Activated T-cell treated with anti-CD3 and anti-CD28 coated beads, Interleukin-2, amount 50 U/mL, for 4 hours (primary cell): ENCODE measurements around the gene ASB2. TPM values are rescaled to one million over a fixed set of nuclear protein-coding genes. Genes with fewer than 3 reads are reported as not detected.
A peak's percentile ranks its signal among the peaks of the same experiment; 100 is the strongest.

ENCODE experiments used
- ATAC-seq, 2 donors: fragments of 200-7000 bp; cut with Tn5 transposase; one replicate each; pipeline ENCODE4 v1.10.0; 2021
- DNase-seq: peaks from one replicate; pipeline ENCODE4 v3.0.0-alpha.2; 2020
- H3K27me3 Mint-ChIP-seq: one replicate; pipeline ENCODE4 v1.8.0; 2021; ENCODE audit warnings: low read depth, mixed read lengths
- H3K36me3 Mint-ChIP-seq: one replicate; pipeline ENCODE4 v1.8.0; 2022; ENCODE audit warnings: mixed read lengths; ENCODE audit not compliant: insufficient read depth
- H3K4me1 Mint-ChIP-seq: one replicate; pipeline ENCODE4 v1.8.0; 2021; ENCODE audit warnings: low read depth, mixed read lengths
- H3K4me3 Mint-ChIP-seq: one replicate; pipeline ENCODE4 v1.8.0; 2021; ENCODE audit warnings: mild to moderate bottlenecking, moderate library complexity, mixed read lengths
- H3K9me3 Mint-ChIP-seq: one replicate; pipeline ENCODE4 v1.8.0; 2021; ENCODE audit warnings: mixed read lengths
- total RNA-seq, 3 donors: library from RNA; stranded (reverse); gene quantifications; one replicate each; pipeline ENCODE4 v1.2.1, GENCODE V29; 2021

ASB2 gene
- total RNA-seq, 3 donors from 2014 or later: 8.2 to 9.9 (median 9.8) TPM

DNA sequence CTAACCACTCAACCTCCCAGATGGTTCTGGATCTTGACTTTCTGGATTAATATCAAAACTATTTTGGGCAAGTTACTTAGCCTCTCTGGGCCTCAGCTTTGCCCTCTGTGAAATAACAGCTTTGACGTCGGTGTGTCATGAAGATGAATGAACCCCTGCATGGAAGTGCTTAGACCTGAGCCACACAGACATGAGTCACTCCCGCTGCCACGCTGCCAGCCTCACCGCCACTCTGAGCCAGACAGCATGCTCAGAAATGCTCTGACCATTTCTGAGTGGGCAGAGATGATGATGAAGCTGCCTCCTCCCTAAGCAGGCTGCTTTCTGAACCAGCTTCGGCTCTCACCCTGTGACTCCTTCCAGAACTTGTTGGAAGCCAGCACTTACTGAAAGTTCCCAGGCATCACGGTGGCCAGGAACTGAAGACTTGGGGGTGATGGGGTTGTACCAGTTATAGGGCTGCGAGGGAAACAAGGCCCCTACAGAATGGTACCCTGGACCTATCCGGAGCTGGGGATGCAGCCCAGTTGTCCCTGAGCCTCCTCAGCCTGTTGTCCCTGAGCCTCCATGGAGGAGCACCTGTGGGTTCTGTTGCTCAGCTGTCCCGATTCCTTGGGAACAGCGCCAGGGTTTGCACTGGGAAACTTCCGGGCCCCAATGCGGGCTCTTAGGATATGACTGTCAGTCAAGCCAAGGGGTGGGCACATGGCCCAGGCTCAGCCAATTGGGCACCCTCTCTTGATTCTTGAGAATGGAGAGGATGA lies 18.7 kb upstream of the ASB2 start:
- DNase-seq: peak; percentile 52
- Mint-ChIP-seq H3K36me3 (no peaks in the 10 kb centered on the region), H3K27me3 (peaks cover 3% of the 10 kb centered on the region), H3K4me3 (no peak overlapping the region), H3K4me1 (peaks cover 11% of the 10 kb centered on the region), H3K9me3 (no peaks in the 10 kb centered on the region)
- peak; percentile 91 to 93 for ATAC-seq

GRCh38 chr14:93993382-93993781 lies 17.0 kb upstream of the ASB2 start:
- H3K9me3 Mint-ChIP-seq: no peaks in the 10 kb centered on the region
- H3K4me3 Mint-ChIP-seq: no peak overlapping the region
- H3K4me1 Mint-ChIP-seq: peaks cover 11% of the 10 kb centered on the region
- no peaks in the 10 kb centered on the region for H3K36me3 Mint-ChIP-seq
- DNase-seq (no peak), ATAC-seq (no peak)
- peaks cover 3% of the 10 kb centered on the region for H3K27me3 Mint-ChIP-seq

- no peak for DNase-seq
- Mint-ChIP-seq H3K36me3 (no peaks in the 10 kb centered on the region), H3K4me1 (peaks cover 11% of the 10 kb centered on the region), H3K4me3 (no peak overlapping the region), H3K9me3 (no peaks in the 10 kb centered on the region), H3K27me3 (peaks cover 3% of the 10 kb centered on the region)
- no peak for ATAC-seq
These were observed 15.3 kb upstream of the ASB2 start for GRCh38 chr14:93991649-93992048.

DNA sequence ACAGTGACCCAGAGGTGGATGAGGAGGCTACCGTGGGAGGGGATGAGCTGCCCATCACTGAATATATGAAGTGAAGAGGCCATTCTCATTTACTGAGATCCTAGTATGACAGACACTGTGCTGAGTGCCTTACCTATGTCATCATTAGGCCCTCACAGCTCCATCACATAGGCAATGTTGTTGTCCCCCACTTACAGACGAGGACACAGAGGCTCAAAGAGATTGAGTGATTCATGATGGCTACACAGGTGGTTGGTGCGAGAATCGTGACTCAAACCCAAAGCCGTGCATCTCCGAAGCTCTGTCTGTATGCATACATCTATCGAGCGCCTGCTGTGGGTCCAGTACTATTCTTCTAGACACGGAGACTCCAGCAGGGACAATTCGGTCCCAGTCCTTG lies 14.8 kb upstream of the ASB2 start:
- DNase-seq: no peak
- ATAC-seq: peak; percentile 18 to 27
- peaks cover 11% of the 10 kb centered on the region for H3K4me1 Mint-ChIP-seq

GRCh38 chr14:93989939-93990338 lies 13.6 kb upstream of the ASB2 start:
- H3K9me3 Mint-ChIP-seq: no peaks in the 10 kb centered on the region
- peaks cover 3% of the 10 kb centered on the region for H3K4me1 Mint-ChIP-seq
- DNase-seq (no peak), ATAC-seq (no peak)
- no peak overlapping the region for H3K4me3 Mint-ChIP-seq
- H3K36me3 Mint-ChIP-seq: no peaks in the 10 kb centered on the region
- no peaks in the 10 kb centered on the region for H3K27me3 Mint-ChIP-seq

More for the DNA sequence above, 14.8 kb upstream of the ASB2 start:
- Mint-ChIP-seq H3K4me3 (no peak overlapping the region), H3K36me3 (no peaks in the 10 kb centered on the region), H3K9me3 (no peaks in the 10 kb centered on the region), H3K27me3 (peaks cover 3% of the 10 kb centered on the region)

GRCh38 chr14:93987815-93988476 lies 11.6 kb upstream of the ASB2 start:
- Mint-ChIP-seq H3K9me3 (no peaks in the 10 kb centered on the region), H3K27me3 (no peaks in the 10 kb centered on the region), H3K4me1 (no peaks in the 10 kb centered on the region), H3K36me3 (no peaks in the 10 kb centered on the region), H3K4me3 (no peak overlapping the region)
- DNase-seq (no peak), ATAC-seq (no peak)

- no peaks in the 10 kb centered on the region for H3K27me3 Mint-ChIP-seq
- no peaks in the 10 kb centered on the region for H3K36me3 Mint-ChIP-seq
- ATAC-seq (no peak), DNase-seq (no peak)
- no peaks in the 10 kb centered on the region for H3K4me1 Mint-ChIP-seq
- no peaks in the 10 kb centered on the region for H3K9me3 Mint-ChIP-seq
- no peak overlapping the region for H3K4me3 Mint-ChIP-seq
These were observed 11.0 kb upstream of the ASB2 start for GRCh38 chr14:93987376-93987775.

- H3K27me3 Mint-ChIP-seq: no peaks in the 10 kb centered on the region
- H3K4me1 Mint-ChIP-seq: no peaks in the 10 kb centered on the region
- no peak overlapping the region for H3K4me3 Mint-ChIP-seq
- H3K36me3 Mint-ChIP-seq: no peaks in the 10 kb centered on the region
- no peak for ATAC-seq
- no peak for DNase-seq
- H3K9me3 Mint-ChIP-seq: no peaks in the 10 kb centered on the region
These were observed 10.6 kb upstream of the ASB2 start for GRCh38 chr14:93986955-93987354.

GRCh38 chr14:93984987-93985410 lies 8.6 kb upstream of the ASB2 start:
- no peak for DNase-seq
- no peaks in the 10 kb centered on the region for H3K36me3 Mint-ChIP-seq
- H3K4me3 Mint-ChIP-seq: no peak overlapping the region
- H3K27me3 Mint-ChIP-seq: no peaks in the 10 kb centered on the region
- H3K4me1 Mint-ChIP-seq: peaks cover 6% of the 10 kb centered on the region
- ATAC-seq: peak; percentile 35 to 36
- H3K9me3 Mint-ChIP-seq: no peaks in the 10 kb centered on the region

DNA sequence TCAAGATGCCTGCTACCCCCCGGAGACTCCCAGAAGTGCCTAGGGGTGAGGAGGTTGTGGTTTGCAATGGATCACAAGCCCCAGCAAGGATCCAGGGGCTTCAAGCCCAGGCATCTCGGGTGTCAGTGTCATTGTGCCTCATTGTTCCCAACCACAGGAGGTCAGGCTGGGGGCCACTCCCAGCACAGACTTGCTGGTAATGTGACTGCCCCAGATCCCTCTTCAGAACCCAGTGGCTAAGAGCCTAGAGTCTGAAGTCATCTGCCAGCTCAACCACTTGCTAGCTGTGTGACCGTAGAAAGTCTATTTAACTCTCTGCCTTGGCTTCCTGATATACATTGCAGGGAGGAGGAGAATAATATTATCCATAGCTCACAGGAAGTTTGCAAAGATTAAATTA lies 7.7 kb upstream of the ASB2 start:
- H3K9me3 Mint-ChIP-seq: no peaks in the 10 kb centered on the region
- H3K4me3 Mint-ChIP-seq: no peak overlapping the region
- H3K27me3 Mint-ChIP-seq: no peaks in the 10 kb centered on the region
- H3K36me3 Mint-ChIP-seq: no peaks in the 10 kb centered on the region
- H3K4me1 Mint-ChIP-seq: peaks cover 12% of the 10 kb centered on the region
- DNase-seq (no peak), ATAC-seq (no peak)

- peaks cover 29% of the 10 kb centered on the region for H3K4me1 Mint-ChIP-seq
- ATAC-seq (no peak), DNase-seq (no peak)
- no peak overlapping the region for H3K4me3 Mint-ChIP-seq
- peaks cover 2% of the 10 kb centered on the region for H3K36me3 Mint-ChIP-seq
- H3K27me3 Mint-ChIP-seq: no peaks in the 10 kb centered on the region
- H3K9me3 Mint-ChIP-seq: peaks cover 4% of the 10 kb centered on the region
These were observed 6.0 kb upstream of the ASB2 start for GRCh38 chr14:93982230-93983007.

GRCh38 chr14:93981316-93982229 lies 5.2 kb upstream of the ASB2 start:
- H3K4me1 Mint-ChIP-seq: peaks cover 37% of the 10 kb centered on the region
- H3K36me3 Mint-ChIP-seq: peaks cover 2% of the 10 kb centered on the region
- DNase-seq (no peak), ATAC-seq (no peak)
- H3K4me3 Mint-ChIP-seq: no peak overlapping the region
- no peaks in the 10 kb centered on the region for H3K27me3 Mint-ChIP-seq
- peaks cover 9% of the 10 kb centered on the region for H3K9me3 Mint-ChIP-seq

- no peak for ATAC-seq
- peaks cover 15% of the 10 kb centered on the region for H3K9me3 Mint-ChIP-seq
- H3K27me3 Mint-ChIP-seq: peaks cover 5% of the 10 kb centered on the region
- H3K4me1 Mint-ChIP-seq: peaks cover 47% of the 10 kb centered on the region
- no peak overlapping the region for H3K4me3 Mint-ChIP-seq
- peaks cover 7% of the 10 kb centered on the region for H3K36me3 Mint-ChIP-seq
- DNase-seq: no peak
These were observed 4.3 kb upstream of the ASB2 start for GRCh38 chr14:93980456-93981201.
